ENCODE results near the gene GSK3A.

GSK3A gene

GRCh38 chr19:42242512-42243409 lies at the start of gene GSK3A:
GSK3A (minus strand) TSS chr19:42242602; CDS start chr19:42242465, 137 bp downstream.
- peak; percentile 92 to 93 for DNase-seq (ENCODE audit: extremely low read depth in 1 of 2, low read depth in 1 of 2)

- DNase-seq (ENCODE audit: extremely low read depth in 1 of 2, low read depth in 1 of 2): no peak
These were observed 49.0 kb upstream of the GSK3A start for GRCh38 chr19:42291435-42291810.

DNA sequence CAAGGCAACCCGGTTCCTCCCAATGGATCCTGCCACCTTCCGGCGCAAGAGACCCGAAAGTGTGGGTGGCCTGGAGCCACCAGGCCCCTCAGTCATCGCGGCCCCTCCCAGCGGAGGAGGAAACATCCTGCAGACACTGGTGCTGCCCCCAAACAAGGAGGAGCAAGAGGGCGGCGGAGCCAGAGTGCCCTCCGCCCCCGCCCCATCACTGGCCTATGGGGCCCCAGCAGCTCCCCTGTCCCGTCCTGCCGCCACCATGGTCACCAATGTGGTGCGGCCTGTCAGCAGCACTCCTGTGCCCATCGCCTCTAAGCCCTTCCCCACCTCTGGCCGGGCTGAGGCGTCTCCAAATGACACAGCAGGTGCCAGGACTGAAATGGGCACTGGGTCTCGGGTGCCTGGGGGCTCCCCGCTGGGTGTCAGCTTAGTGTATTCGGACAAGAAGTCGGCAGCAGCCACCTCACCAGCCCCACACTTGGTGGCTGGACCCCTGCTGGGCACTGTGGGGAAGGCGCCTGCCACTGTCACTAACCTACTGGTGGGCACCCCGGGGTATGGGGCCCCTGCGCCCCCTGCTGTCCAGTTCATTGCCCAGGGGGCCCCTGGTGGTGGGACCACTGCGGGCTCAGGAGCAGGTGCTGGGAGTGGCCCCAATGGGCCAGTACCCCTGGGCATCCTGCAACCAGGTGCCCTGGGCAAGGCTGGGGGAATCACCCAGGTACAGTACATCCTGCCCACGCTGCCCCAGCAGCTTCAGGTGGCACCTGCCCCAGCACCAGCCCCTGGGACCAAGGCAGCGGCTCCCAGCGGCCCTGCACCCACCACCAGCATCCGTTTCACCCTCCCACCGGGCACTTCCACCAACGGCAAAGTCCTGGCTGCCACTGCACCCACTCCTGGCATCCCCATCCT lies 48.4 kb upstream of the GSK3A start:
- peak in 1 of 2 donors; percentile 32 for DNase-seq (ENCODE audit: extremely low read depth in 1 of 2, low read depth in 1 of 2)

DNA sequence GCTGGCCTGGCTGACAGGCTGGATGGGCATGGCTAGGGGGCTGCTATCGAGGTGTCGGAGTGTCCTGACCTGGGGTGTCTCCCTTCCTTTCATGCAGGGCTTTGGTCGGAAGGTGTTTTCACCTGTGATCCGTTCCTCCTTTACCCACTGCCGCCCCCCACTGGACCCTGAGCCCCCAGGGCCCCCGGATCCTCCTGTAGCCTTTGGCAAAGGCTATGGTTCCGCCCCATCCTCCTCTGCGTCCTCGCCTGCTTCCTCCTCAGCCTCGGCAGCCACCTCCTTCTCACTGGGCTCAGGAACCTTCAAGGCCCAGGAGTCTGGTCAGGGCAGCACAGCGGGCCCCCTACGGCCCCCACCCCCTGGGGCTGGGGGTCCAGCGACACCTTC lies 47.7 kb upstream of the GSK3A start:
- no peak for DNase-seq (ENCODE audit: extremely low read depth in 1 of 2, low read depth in 1 of 2)

GRCh38 chr19:42289556-42290041 lies 47.2 kb upstream of the GSK3A start:
- no peak for DNase-seq (ENCODE audit: extremely low read depth in 1 of 2, low read depth in 1 of 2)

GRCh38 chr19:42288881-42289555 lies 46.6 kb upstream of the GSK3A start:
- no peak for DNase-seq (ENCODE audit: extremely low read depth in 1 of 2, low read depth in 1 of 2)

GRCh38 chr19:42288387-42288786 lies 46.0 kb upstream of the GSK3A start:
- no peak for DNase-seq (ENCODE audit: extremely low read depth in 1 of 2, low read depth in 1 of 2)

- DNase-seq (ENCODE audit: extremely low read depth in 1 of 2, low read depth in 1 of 2): no peak
These were observed 45.4 kb upstream of the GSK3A start for GRCh38 chr19:42287827-42288107.

GRCh38 chr19:42287017-42287826 lies 44.8 kb upstream of the GSK3A start:
- no peak for DNase-seq (ENCODE audit: extremely low read depth in 1 of 2, low read depth in 1 of 2)

GRCh38 chr19:42286349-42287016 lies 44.1 kb upstream of the GSK3A start:
- no peak for DNase-seq (ENCODE audit: extremely low read depth in 1 of 2, low read depth in 1 of 2)

DNA sequence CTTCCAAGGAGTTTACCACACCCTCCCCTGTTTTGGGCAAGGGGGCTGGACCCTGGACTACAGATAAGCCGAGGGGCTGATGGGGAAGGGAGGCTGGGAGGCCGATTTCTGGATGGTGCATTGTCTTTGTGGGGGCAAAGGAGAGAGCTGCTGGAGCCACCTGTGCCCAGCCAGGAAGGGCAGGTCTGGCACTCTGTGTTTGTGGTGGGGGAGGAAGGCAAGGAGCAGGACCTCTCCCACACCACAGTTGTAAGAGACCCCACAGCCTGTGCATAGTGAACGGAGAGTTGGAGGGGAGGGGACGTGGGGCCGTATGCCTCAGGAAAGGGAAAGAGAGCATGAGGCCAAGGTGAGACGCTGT lies 43.6 kb upstream of the GSK3A start:
- no peak for DNase-seq (ENCODE audit: extremely low read depth in 1 of 2, low read depth in 1 of 2)

DNA sequence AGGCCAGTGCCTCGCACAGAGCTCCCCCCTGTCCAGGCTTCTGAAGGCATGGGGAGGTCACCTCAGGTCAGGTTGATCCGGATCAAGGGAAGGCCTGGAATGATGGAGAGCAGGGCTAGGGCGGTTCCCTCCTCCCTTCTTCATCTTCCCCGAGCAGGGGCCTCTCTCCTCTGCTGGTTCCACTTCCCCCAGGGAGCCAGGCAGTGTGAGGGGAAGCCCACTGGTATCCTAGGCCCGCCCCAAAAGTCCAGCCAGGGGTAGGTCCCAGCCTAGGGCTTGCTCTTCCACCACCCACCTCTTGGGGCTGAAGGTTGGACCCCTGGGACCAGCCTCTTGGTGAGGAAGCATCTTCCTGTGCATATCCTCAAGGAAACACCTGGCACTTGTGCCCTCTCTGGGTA lies 43.1 kb upstream of the GSK3A start:
- no peak for DNase-seq (ENCODE audit: extremely low read depth in 1 of 2, low read depth in 1 of 2)

GRCh38 chr19:42284591-42285341 lies 42.4 kb upstream of the GSK3A start:
- no peak for DNase-seq (ENCODE audit: extremely low read depth in 1 of 2, low read depth in 1 of 2)

DNA sequence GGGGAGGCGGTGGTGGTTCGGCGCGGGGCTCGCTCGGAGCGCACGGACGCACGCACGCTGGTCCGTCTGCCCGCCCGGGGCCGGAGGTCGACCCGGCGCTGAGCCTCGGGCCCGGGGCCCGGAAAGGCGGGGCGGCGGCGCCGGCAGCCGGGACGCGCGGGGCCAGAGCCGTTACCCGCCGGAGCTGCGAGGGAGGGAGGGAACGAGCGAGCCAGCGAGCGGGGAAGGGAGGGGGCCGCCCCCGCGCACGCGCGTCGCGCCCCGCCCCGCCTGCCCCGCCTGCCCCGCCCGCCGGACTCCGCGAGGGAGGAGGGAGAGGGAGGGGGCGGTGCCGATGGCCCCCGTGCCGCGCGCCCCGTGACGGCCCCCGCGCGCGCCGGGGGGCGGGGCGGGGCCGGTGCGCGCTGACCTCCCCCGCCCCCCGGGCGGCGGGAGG lies 41.7 kb upstream of the GSK3A start:
- peak in 1 of 2 donors; percentile 63 for DNase-seq (ENCODE audit: extremely low read depth in 1 of 2, low read depth in 1 of 2)

DNA sequence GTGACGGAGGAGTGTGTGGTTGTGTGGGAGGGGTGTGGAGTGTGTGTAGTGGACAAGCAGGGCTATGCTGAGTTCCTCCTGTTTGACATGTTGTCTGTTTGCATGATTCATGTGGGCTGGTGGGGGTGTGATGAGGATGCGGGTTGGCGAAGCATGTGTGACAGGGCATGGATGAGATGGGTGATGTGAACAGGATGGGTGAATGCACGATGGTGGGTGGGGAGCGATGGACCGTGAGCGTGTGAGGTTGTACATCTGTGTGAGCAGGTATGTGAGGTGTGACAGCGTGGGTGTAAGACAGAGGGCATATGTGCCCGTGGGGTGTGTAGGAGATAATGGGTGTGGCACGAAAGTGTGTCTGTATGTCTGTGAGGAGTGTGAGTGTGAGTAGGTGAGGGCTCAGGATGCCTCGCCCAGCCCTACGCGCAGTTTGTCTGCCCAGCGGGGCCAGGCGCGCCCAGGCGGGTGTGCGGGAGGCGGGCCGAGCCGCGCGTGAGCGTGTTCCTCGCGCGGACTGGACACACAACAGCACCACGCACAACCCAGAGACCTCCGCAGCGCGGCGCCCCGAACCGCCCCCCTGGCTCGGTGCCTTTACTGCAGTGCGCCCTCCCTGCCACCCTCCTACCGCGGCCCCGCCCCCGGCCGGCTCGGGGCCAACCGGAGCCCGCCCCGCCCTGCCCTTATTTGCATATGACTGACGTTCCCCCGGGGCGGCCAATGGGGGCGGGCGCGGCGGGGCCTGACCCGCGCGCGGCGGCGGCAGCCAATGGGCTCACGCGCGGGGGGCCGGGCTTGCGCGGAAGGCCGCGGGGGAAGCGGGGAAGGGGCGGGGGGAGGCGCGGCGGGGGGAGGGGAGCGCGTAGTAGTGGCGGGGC lies 41.0 kb upstream of the GSK3A start:
- DNase-seq (ENCODE audit: extremely low read depth in 1 of 2, low read depth in 1 of 2): peak; percentile 91 to 92

GRCh38 chr19:42282819-42283187 lies 40.4 kb upstream of the GSK3A start:
- no peak for DNase-seq (ENCODE audit: extremely low read depth in 1 of 2, low read depth in 1 of 2)

DNA sequence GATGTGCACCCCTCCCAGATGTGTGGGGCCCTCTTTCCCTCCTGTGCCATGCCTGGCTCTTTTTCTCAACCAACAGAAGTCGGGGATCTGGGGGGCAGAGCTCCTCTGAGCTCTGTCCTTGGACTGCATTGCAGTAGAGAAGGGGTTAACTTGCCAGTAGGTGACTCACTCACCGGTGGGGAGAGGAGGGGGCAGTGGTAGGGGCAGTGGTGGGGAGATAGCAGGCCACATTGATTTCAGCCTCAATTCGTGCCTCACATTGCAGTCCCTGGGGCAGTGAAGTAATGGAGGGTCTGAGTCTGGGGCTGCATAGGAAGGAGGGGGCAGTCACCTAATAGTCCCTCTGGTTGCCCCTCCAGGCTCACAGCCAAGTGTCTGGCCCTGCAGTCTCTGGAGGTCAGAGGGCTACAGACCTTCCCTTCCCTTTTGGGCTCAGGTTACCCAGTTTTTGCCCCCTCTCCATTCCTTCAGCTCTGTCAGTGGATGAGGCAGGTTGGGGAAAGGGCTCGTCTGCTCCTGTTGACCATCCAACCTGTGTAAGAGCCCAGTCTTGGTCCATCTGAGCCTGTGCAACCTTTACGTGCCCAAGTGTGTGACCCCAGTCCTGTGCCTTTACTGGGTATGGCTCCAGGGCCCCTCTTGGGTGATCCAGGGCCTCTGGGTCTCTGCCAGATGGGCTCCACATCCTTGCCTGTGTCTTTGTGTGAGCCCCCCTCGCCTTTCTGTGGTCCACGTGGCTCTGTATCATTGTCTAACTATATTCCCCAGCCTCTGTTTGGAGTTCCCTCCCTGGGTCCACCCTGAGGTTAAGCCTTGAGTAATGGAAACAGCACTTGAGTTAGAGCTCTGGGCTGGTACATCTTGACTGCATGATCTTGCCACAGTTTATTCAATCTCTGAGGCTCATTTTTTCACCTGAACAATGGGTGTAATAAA lies 39.7 kb upstream of the GSK3A start:
- DNase-seq (ENCODE audit: extremely low read depth in 1 of 2, low read depth in 1 of 2): no peak

All from stimulated activated CD8-positive, alpha-beta memory T cell treated with anti-CD3 and anti-CD28 coated beads, Interleukin-7, amount 100 ng/mL, for 48 hours (primary cell).